IMR-90 (cell line): ENCODE measurements around the gene MPRIP. TPM values are rescaled to one million over a fixed set of nuclear protein-coding genes. Genes with fewer than 3 reads are reported as not detected.

Source experiments
- ATAC-seq: fragments of 200-7000 bp; cut with Tn5 transposase; 2 replicates; pipeline ENCODE4 v1.9.1; 2020; ENCODE audit warnings: low read depth, mild to moderate bottlenecking, moderate library complexity
- BruUV-seq: library from RNA; stranded (reverse); fragments of 400-500 nt; replicated peaks from 2 replicates; lab custom pipeline; 2021; lab: Mats Ljungman, UMichigan
- CTCF ChIA-PET: fragments of 300-600 bp; formaldehyde crosslinking; extraction: SDS; loops from one replicate; lab custom pipeline; 2021; ENCODE audit warnings: antibody characterized with exemption; lab: Yijun Ruan, JAX
- POLR2A ChIA-PET: fragments of 300-600 bp; sonication (Branson Sonifier 250); formaldehyde crosslinking; loops from one replicate; lab custom pipeline; 2022; ENCODE audit warnings: antibody characterized with exemption; ENCODE audit not compliant: unreplicated experiment; lab: Charles Lee
- DNase-seq: peaks from one replicate; pipeline ENCODE4 v3.0.0; 2013
- H2AFZ ChIP-seq: replicated peaks from 2 replicates; pipeline ENCODE3; 2013; ENCODE audit warnings: low read length, mild to moderate bottlenecking; ENCODE audit not compliant: poor library complexity
- H2AK5ac ChIP-seq: 2 replicates; pipeline ENCODE4 v1.6.1; 2013; ENCODE audit warnings: low read depth, low read length, inconsistent platforms
- H2AK9ac ChIP-seq: replicated peaks from 2 replicates; pipeline ENCODE3; 2013; ENCODE audit warnings: mild to moderate bottlenecking, low read depth, low read length, moderate library complexity; ENCODE audit not compliant: poor library complexity
- H2BK120ac ChIP-seq: 2 replicates; pipeline ENCODE4 v1.6.1; 2013; ENCODE audit warnings: low read depth, low read length, inconsistent platforms
- H2BK15ac ChIP-seq: 3 replicates; pipeline ENCODE4 v1.6.1; 2013; ENCODE audit warnings: low read depth, low read length, inconsistent platforms
- H2BK20ac ChIP-seq: 2 replicates; pipeline ENCODE4 v1.6.1; 2013; ENCODE audit warnings: low read depth, mild to moderate bottlenecking, inconsistent platforms, low read length, moderate library complexity
- H2BK5ac ChIP-seq: 2 replicates; pipeline ENCODE4 v1.6.1; 2013; ENCODE audit warnings: mild to moderate bottlenecking, low read depth, low read length, inconsistent platforms; ENCODE audit not compliant: poor library complexity, severe bottlenecking
- H3K14ac ChIP-seq: replicated peaks from 2 replicates; pipeline ENCODE4 v1.6.1; 2013; ENCODE audit warnings: low read depth, low read length, inconsistent platforms
- H3K18ac ChIP-seq: 2 replicates; pipeline ENCODE4 v1.6.1; 2013; ENCODE audit warnings: low read depth, low read length, control low read depth
- H3K23ac ChIP-seq: 2 replicates; pipeline ENCODE4 v1.6.1; 2013; ENCODE audit warnings: low read depth, low read length, inconsistent platforms
- H3K27ac ChIP-seq: 2 replicates; pipeline ENCODE4 v1.5.1; 2013; ENCODE audit warnings: mild to moderate bottlenecking, control low read depth, low read length; ENCODE audit not compliant: insufficient read depth
- H3K27me3 ChIP-seq: 2 replicates; pipeline ENCODE4 v1.6.1; 2013; ENCODE audit warnings: low read length; ENCODE audit not compliant: control insufficient read depth, insufficient read depth
- H3K36me3 ChIP-seq: 2 replicates; pipeline ENCODE4 v1.6.1; 2013; ENCODE audit warnings: low read length, mixed read lengths; ENCODE audit not compliant: control insufficient read depth, insufficient read depth
- H3K4ac ChIP-seq: 2 replicates; pipeline ENCODE4 v1.6.1; 2013; ENCODE audit warnings: low read depth, low read length, inconsistent platforms
- H3K4me1 ChIP-seq: 2 replicates; pipeline ENCODE4 v1.6.1; 2013; ENCODE audit warnings: low read length, mixed read lengths; ENCODE audit not compliant: control insufficient read depth, insufficient read depth
- H3K4me2 ChIP-seq: 2 replicates; pipeline ENCODE4 v1.6.1; 2013; ENCODE audit warnings: low read depth, mild to moderate bottlenecking, control low read depth, low read length, moderate library complexity
- H3K4me3 ChIP-seq: 2 replicates; pipeline ENCODE4 v1.5.1; 2013; ENCODE audit warnings: low read depth, mild to moderate bottlenecking, control low read depth, low read length, moderate library complexity; ENCODE audit not compliant: insufficient read depth
- H3K56ac ChIP-seq: 2 replicates; pipeline ENCODE4 v1.6.1; 2013; ENCODE audit warnings: low read length, inconsistent platforms; ENCODE audit not compliant: insufficient read depth; ENCODE audit errors: extremely low read depth
- H3K79me1 ChIP-seq, 2 experiments: 2 replicates each; pipeline ENCODE4 v1.6.1; 2013; ENCODE audit warnings: low read length in 2 of 2, inconsistent platforms in 1 of 2, low read depth in 1 of 2
- H3K9ac ChIP-seq: 2 replicates; pipeline ENCODE4 v1.6.1; 2013; ENCODE audit warnings: low read depth, low read length, control low read depth
- H3K9me1 ChIP-seq: 2 replicates; pipeline ENCODE4 v1.6.1; 2013; ENCODE audit warnings: low read length, inconsistent platforms; ENCODE audit not compliant: insufficient read depth
- H3K9me3 ChIP-seq: 2 replicates; pipeline ENCODE4 v1.6.1; 2013; ENCODE audit warnings: low read length; ENCODE audit not compliant: control insufficient read depth, insufficient read depth
- H4K20me1 ChIP-seq: 2 replicates; pipeline ENCODE4 v1.6.1; 2013; ENCODE audit warnings: low read length, inconsistent platforms; ENCODE audit not compliant: insufficient read depth
- H4K5ac ChIP-seq: 2 replicates; pipeline ENCODE4 v1.6.1; 2013; ENCODE audit warnings: mild to moderate bottlenecking, low read depth, low read length, control low read depth
- H4K8ac ChIP-seq, 2 experiments: 2 replicates each; pipeline ENCODE4 v1.6.1; 2013; ENCODE audit warnings: low read depth in 2 of 2, low read length in 2 of 2, control low read depth in 1 of 2, inconsistent platforms in 1 of 2
- H4K91ac ChIP-seq: 2 replicates; pipeline ENCODE4 v1.6.1; 2013; ENCODE audit warnings: low read depth, low read length, inconsistent platforms; ENCODE audit not compliant: insufficient read depth
- BHLHE40 ChIP-seq: fragments of 150-350 bp; IDR thresholded peaks from 2 replicates; pipeline ENCODE4 v1.6.1; 2016; ENCODE audit warnings: mild to moderate bottlenecking, low read depth, low read length
- CEBPB ChIP-seq: IDR thresholded peaks from 2 replicates; pipeline ENCODE4 v1.6.1; 2012; ENCODE audit warnings: low read depth, low read length, improper control_type of control experiment
- CHD1 ChIP-seq: IDR thresholded peaks from 2 replicates; pipeline ENCODE4 v1.6.1; 2012; ENCODE audit warnings: low read depth, low read length, improper control_type of control experiment
- FOS ChIP-seq: fragments of 150-350 bp; IDR thresholded peaks from 2 replicates; pipeline ENCODE4 v1.6.1; 2016; ENCODE audit warnings: low read depth, low read length
- MAFK ChIP-seq: IDR thresholded peaks from 2 replicates; pipeline ENCODE4 v1.6.1; 2012; ENCODE audit warnings: low read depth, low read length, improper control_type of control experiment
- MAZ ChIP-seq: IDR thresholded peaks from 2 replicates; pipeline ENCODE4 v1.6.1; 2012; ENCODE audit warnings: low read depth, mild to moderate bottlenecking, low read length, improper control_type of control experiment, moderate library complexity, borderline replicate concordance
- MXI1 ChIP-seq: IDR thresholded peaks from 2 replicates; pipeline ENCODE4 v1.6.1; 2012; ENCODE audit warnings: low read depth, mild to moderate bottlenecking, low read length, moderate library complexity, borderline replicate concordance
- NFE2L2 ChIP-seq: fragments of 150-350 bp; IDR thresholded peaks from 2 replicates; pipeline ENCODE4 v1.6.1; 2016; ENCODE audit warnings: low read depth, mild to moderate bottlenecking, low read length
- POLR2A ChIP-seq: IDR thresholded peaks from 2 replicates; pipeline ENCODE4 v1.6.1; 2012; ENCODE audit warnings: mild to moderate bottlenecking, low read depth, low read length
- RAD21 ChIP-seq: IDR thresholded peaks from 2 replicates; pipeline ENCODE4 v1.6.1; 2012; ENCODE audit warnings: low read length, improper control_type of control experiment
- RCOR1 ChIP-seq: IDR thresholded peaks from 2 replicates; pipeline ENCODE4 v1.6.1; 2012; ENCODE audit warnings: mild to moderate bottlenecking, low read length, improper control_type of control experiment; ENCODE audit not compliant: insufficient replicate concordance
- RFX5 ChIP-seq: IDR thresholded peaks from 2 replicates; pipeline ENCODE4 v1.8.0; 2012; ENCODE audit warnings: low read depth, mild to moderate bottlenecking, low read length, moderate library complexity
- SMC3 ChIP-seq: fragments of 150-350 bp; IDR thresholded peaks from 2 replicates; pipeline ENCODE4 v1.6.1; 2016; ENCODE audit warnings: low read depth, mild to moderate bottlenecking, antibody characterized with exemption, low read length, moderate library complexity
- WGBS, 2 experiments: methylation state at CpG; one replicate each; pipeline versions ENCODE4 v1.1.5 to v1.1.7; 2013; ENCODE audit warnings: missing lambda C conversion rate in 2 of 2; ENCODE audit not compliant: insufficient read length in 1 of 2; ENCODE audit errors: extremely low coverage in 2 of 2; 5-methylcytosine and 5-hydroxymethylcytosine counted together
- dilution Hi-C: fragments of 300-500 bp; cut with HindIII; formaldehyde crosslinking; loops from one replicate; pipeline ENCODE4 v1.14.3; 2018; ENCODE audit warnings: low sequenced_read_pairs; ENCODE audit not compliant: unreplicated experiment
- in situ Hi-C: fragments of 300-500 bp; cut with MboI; formaldehyde crosslinking; loops from 3 replicates; pipeline ENCODE4 v1.14.3; 2019; ENCODE audit warnings: low sequenced_read_pairs, inconsistent platforms, mixed read lengths
- intact Hi-C: fragments of 100-400 bp; cut with micrococcal nuclease; formaldehyde crosslinking; loops from 2 replicates; pipeline ENCODE4 v1.10.0; 2022
- polyA plus RNA-seq, 3 experiments: library from polyadenylated mRNA; depleted of rRNA; stranded (reverse); fragments of >200 nt; gene quantifications; 2 replicates each; pipeline ENCODE4 v1.2.3, GENCODE V29; 2012; ENCODE audit warnings: low replicate concordance in 1 of 3
- total RNA-seq: library from RNA; depleted of rRNA; stranded (reverse); fragments of >200 nt; gene quantifications from 2 replicates; pipeline ENCODE4 v1.2.3, GENCODE V29; 2012
- TF ChIP-seq, protein P1 (sequence below): fragments of 150-350 bp; IDR thresholded peaks from 2 replicates; pipeline ENCODE4 v1.6.1; 2017; ENCODE audit warnings: mild to moderate bottlenecking, antibody characterized with exemption, low read length, low read depth
- TF ChIP-seq, protein P2 (sequence below): conservative IDR thresholded peaks from 2 replicates; pipeline ENCODE4 v1.5.1; 2012; ENCODE audit warnings: mild to moderate bottlenecking, low read depth, low read length, improper control_type of control experiment
- TF ChIP-seq, protein P3 (sequence below): fragments of 150-350 bp; IDR thresholded peaks from 2 replicates; pipeline ENCODE4 v1.6.1; 2016; ENCODE audit warnings: low read depth, mild to moderate bottlenecking, low read length, moderate library complexity, borderline replicate concordance

The MPRIP gene
- total and polyA plus RNA-seq, 2 of the 4 experiments (the other 2 are of a cell fraction): 111 to 149 TPM

DNA sequence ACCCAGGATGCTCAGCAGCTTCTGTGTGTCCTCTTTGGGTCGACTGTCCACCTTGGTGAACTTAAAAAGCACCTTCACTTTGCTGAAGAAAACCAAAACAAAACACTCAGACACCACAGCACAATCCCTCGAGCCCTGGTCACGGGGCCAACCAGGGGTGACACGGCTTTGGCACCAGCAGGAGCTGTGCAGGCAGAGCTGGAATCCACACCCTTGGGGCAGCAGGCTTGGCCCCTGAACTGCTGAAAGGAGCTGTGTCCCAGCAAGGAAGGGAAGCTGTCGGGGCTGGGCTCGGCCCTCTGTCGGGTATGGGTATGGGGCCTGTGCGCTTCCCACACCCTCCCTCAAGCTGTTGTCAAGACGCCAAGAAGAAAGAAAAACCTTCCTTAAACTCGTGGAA, 171.5 kb downstream of the MPRIP start:
- Histone ChIP-seq H4K91ac (no peak overlapping the region), H3K9me3 (no peaks in the 10 kb centered on the region), H2BK120ac (no peak overlapping the region), H2AK5ac (no peak overlapping the region), H3K4me1 (no peaks in the 10 kb centered on the region), H3K27me3 (no peaks in the 10 kb centered on the region), H3K36me3 (peaks cover 61% of the 10 kb centered on the region), H2AK9ac (peak overlapping the region; percentile 28), H3K79me1 (peaks cover 0 to 24% of the 10 kb centered on the region in 2 experiments; a peak in 1 of 4 replicates), H4K8ac (no peak overlapping the region), H2BK20ac (no peak overlapping the region), H3K23ac (no peak overlapping the region), H2BK15ac (no peak overlapping the region), H3K14ac (no peak overlapping the region), H2BK5ac (no peak overlapping the region), H2AFZ (no peak overlapping the region), H3K56ac (no peak overlapping the region), H4K20me1 (peaks cover 7% of the 10 kb centered on the region; the same call in 1 of the 2 replicates), H3K9ac (no peak overlapping the region), H3K4me3 (no peak overlapping the region), H3K18ac (no peak overlapping the region), H4K5ac (no peak overlapping the region), H3K9me1 (peaks cover 7% of the 10 kb centered on the region; the same call in 1 of the 2 replicates), H3K27ac (no peak overlapping the region), H3K4ac (no peak overlapping the region), H3K4me2 (no peak overlapping the region)
- intact Hi-C loops (no loop called here), in situ Hi-C loops (no loop called here), dilution Hi-C loops (no loop called here)
- DNase-seq: no peak
- ChIA-PET CTCF (no interaction called here), POLR2A (no interaction called here)
- no TSS peak for BruUV-seq
- 83% methylated on average over 1 of the region's 10 CpGs; no CpG with 5 or more reads in 1 of the 2 experiments for WGBS, 2 experiments
- no peak for TF ChIP-seq FOS
- TF ChIP-seq MAZ: no peak
- TF ChIP-seq, protein P1, sequence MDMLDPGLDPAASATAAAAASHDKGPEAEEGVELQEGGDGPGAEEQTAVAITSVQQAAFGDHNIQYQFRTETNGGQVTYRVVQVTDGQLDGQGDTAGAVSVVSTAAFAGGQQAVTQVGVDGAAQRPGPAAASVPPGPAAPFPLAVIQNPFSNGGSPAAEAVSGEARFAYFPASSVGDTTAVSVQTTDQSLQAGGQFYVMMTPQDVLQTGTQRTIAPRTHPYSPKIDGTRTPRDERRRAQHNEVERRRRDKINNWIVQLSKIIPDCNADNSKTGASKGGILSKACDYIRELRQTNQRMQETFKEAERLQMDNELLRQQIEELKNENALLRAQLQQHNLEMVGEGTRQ: no peak
- TF ChIP-seq MXI1: no peak
- TF ChIP-seq, protein P2, sequence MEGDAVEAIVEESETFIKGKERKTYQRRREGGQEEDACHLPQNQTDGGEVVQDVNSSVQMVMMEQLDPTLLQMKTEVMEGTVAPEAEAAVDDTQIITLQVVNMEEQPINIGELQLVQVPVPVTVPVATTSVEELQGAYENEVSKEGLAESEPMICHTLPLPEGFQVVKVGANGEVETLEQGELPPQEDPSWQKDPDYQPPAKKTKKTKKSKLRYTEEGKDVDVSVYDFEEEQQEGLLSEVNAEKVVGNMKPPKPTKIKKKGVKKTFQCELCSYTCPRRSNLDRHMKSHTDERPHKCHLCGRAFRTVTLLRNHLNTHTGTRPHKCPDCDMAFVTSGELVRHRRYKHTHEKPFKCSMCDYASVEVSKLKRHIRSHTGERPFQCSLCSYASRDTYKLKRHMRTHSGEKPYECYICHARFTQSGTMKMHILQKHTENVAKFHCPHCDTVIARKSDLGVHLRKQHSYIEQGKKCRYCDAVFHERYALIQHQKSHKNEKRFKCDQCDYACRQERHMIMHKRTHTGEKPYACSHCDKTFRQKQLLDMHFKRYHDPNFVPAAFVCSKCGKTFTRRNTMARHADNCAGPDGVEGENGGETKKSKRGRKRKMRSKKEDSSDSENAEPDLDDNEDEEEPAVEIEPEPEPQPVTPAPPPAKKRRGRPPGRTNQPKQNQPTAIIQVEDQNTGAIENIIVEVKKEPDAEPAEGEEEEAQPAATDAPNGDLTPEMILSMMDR: no peak
- TF ChIP-seq RFX5: no peak
- no peak for TF ChIP-seq MAFK
- no peak for TF ChIP-seq RCOR1
- TF ChIP-seq POLR2A: no peak
- no peak for TF ChIP-seq CEBPB
- TF ChIP-seq NFE2L2: no peak
- TF ChIP-seq RAD21: no peak
- TF ChIP-seq CHD1: no peak
- no peak for TF ChIP-seq BHLHE40
- TF ChIP-seq SMC3: no peak
- TF ChIP-seq, protein P3, sequence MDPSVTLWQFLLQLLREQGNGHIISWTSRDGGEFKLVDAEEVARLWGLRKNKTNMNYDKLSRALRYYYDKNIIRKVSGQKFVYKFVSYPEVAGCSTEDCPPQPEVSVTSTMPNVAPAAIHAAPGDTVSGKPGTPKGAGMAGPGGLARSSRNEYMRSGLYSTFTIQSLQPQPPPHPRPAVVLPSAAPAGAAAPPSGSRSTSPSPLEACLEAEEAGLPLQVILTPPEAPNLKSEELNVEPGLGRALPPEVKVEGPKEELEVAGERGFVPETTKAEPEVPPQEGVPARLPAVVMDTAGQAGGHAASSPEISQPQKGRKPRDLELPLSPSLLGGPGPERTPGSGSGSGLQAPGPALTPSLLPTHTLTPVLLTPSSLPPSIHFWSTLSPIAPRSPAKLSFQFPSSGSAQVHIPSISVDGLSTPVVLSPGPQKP: no peak
- ATAC-seq: no peak
